Kidney (tissue), 14 donors: ENCODE measurements around the gene RAMACL. TPM values are rescaled to one million over a fixed set of nuclear protein-coding genes. Genes with fewer than 3 reads are reported as not detected.

Experiments used
- DNase-seq, 5 donors: peaks; one replicate each; pipeline ENCODE4 v3.0.0-alpha.2; 2013 to 2020
- FAIRE-seq: peaks from 2 replicates; lab custom pipeline; 2012; peaks lifted over from hg19 to GRCh38; lab: Jason Lieb, UNC
- H3K27ac ChIP-seq, 2 donors: one replicate each; pipeline ENCODE4 v1.7.0; 2013; ENCODE audit warnings: low read depth in 2 of 2, low read length in 2 of 2, inconsistent platforms in 1 of 2
- H3K27me3 ChIP-seq: one replicate; pipeline ENCODE4 v1.7.1; 2013; ENCODE audit warnings: low read length, inconsistent platforms; ENCODE audit not compliant: control insufficient read depth, insufficient read depth
- H3K36me3 ChIP-seq, 3 donors: one replicate each; pipeline versions ENCODE4 v1.7.0 to v1.7.1; 2013; ENCODE audit warnings: low read length in 3 of 3, control low read depth in 1 of 3, inconsistent platforms in 1 of 3; ENCODE audit not compliant: insufficient read depth in 3 of 3, control insufficient read depth in 2 of 3
- H3K4me1 ChIP-seq, 3 donors: one replicate each; pipeline versions ENCODE4 v1.7.0 to v1.7.1; 2013; ENCODE audit warnings: low read length in 3 of 3, inconsistent platforms in 1 of 3, low read depth in 1 of 3; ENCODE audit not compliant: control insufficient read depth in 2 of 3, insufficient read depth in 2 of 3
- H3K4me3 ChIP-seq, 3 donors: one replicate each; pipeline versions ENCODE4 v1.7.0 to v1.8.1; 2013; ENCODE audit warnings: low read length in 3 of 3, control low read depth in 1 of 3, inconsistent platforms in 1 of 3
- H3K9ac ChIP-seq, 3 donors: one replicate each; pipeline versions ENCODE4 v1.7.0 to v1.7.1; 2013; ENCODE audit warnings: low read length in 3 of 3, control low read depth in 1 of 3, inconsistent platforms in 1 of 3
- H3K9me3 ChIP-seq, 3 donors: one replicate each; pipeline versions ENCODE4 v1.7.0 to v1.7.1; 2013; ENCODE audit warnings: low read length in 3 of 3, control low read depth in 1 of 3, inconsistent platforms in 1 of 3; ENCODE audit not compliant: control insufficient read depth in 2 of 3, insufficient read depth in 1 of 3
- intact Hi-C: fragments of 100-400 bp; cut with DNase I; formaldehyde crosslinking; loops from one replicate; pipeline ENCODE4 v1.11.1; 2022
- polyA plus RNA-seq: library from polyadenylated mRNA; stranded (reverse); fragments of 350-450 nt; fragmentation: Illumina TruSeq; extraction: RNeasy Lipid Tissue Mini Kit (QIAGEN cat#74804); gene quantifications from one replicate; pipeline ENCODE4 v1.2.3, GENCODE V29; 2014; ENCODE audit warnings: low read depth, low replicate concordance; ENCODE audit not compliant: insufficient read depth
- total RNA-seq: library from RNA; stranded (reverse); fragmentation: NEBNext Ultra II Directional; extraction: Animal tissue kit (Norgen Biotek cat#: 25700); gene quantifications from one replicate; pipeline ENCODE4 v1.2.1, GENCODE V29; 2021
- TF ChIP-seq, protein P1 (sequence below): IDR thresholded peaks from 3 replicates; pipeline ENCODE4 v1.5.1; 2012; ENCODE audit warnings: mild to moderate bottlenecking, moderate library complexity, borderline replicate concordance; ENCODE audit not compliant: insufficient read depth; ENCODE audit errors: extremely low read depth
- donor health status: control.
- donor health status: control.
- donor health status: control.
- donor health status: control.
- donor health status: control.
- donor health status: DM: yes; HTN: yes; CAD: no.
- donor health status: Normal renal cell carcinoma (clear cell type).

The RAMACL gene
- total and polyA plus RNA-seq, 2 donors from 2014 or later: 1.9 TPM; not detected in 1

DNA sequence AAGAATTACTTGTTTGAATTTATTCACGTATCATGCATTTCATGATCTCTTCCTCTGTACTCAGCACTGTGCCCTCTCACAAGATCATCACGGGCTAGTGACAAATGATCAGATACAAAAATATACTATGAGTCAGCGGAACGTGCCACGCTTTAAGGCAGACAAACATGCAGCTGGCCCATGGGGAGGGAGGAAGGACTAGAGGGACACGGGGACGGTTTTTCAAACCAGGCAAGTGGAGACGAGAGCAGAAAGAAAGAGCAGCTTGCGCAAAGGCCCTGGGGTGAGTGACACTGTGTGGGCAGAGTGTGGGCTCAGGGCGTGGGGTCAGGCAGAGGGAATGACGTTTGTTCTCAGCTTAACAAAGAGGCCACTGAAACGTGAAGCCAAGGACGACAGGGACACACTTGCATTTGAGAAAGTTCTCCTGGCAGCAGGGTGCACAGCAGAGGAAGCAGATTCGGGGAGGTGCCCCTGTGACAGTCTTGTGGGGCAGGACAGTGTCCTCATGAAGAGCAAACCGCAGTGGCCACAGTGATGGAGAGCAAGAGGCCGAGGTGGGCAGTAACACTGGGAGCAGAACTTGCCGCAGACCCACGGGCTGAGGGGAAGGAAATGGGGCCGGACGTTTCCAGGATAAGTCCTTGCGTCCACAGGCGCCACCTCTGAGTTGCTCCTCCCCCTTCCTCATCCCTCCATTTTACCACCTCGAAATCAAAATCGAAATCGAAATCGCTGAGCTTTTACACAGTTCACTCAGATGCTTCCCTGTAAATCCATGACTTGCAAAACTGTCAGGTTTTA lies 47.5 kb upstream of the RAMACL start:
- Histone ChIP-seq H3K27me3 (no peaks in the 10 kb centered on the region), H3K27ac (no peak overlapping the region), H3K9me3 (no peaks in the 10 kb centered on the region), H3K4me3 (no peak overlapping the region), H3K36me3 (no peaks in the 10 kb centered on the region), H3K4me1 (peaks cover 0 to 1% (median 0%) of the 10 kb centered on the region in 3 donors), H3K9ac (no peak overlapping the region)
- FAIRE-seq: no peak
- DNase-seq: peak in 1 of 5 donors; percentile 40
- intact Hi-C loops: no loop called here
- TF ChIP-seq, protein P1, sequence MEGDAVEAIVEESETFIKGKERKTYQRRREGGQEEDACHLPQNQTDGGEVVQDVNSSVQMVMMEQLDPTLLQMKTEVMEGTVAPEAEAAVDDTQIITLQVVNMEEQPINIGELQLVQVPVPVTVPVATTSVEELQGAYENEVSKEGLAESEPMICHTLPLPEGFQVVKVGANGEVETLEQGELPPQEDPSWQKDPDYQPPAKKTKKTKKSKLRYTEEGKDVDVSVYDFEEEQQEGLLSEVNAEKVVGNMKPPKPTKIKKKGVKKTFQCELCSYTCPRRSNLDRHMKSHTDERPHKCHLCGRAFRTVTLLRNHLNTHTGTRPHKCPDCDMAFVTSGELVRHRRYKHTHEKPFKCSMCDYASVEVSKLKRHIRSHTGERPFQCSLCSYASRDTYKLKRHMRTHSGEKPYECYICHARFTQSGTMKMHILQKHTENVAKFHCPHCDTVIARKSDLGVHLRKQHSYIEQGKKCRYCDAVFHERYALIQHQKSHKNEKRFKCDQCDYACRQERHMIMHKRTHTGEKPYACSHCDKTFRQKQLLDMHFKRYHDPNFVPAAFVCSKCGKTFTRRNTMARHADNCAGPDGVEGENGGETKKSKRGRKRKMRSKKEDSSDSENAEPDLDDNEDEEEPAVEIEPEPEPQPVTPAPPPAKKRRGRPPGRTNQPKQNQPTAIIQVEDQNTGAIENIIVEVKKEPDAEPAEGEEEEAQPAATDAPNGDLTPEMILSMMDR: no peak

DNA sequence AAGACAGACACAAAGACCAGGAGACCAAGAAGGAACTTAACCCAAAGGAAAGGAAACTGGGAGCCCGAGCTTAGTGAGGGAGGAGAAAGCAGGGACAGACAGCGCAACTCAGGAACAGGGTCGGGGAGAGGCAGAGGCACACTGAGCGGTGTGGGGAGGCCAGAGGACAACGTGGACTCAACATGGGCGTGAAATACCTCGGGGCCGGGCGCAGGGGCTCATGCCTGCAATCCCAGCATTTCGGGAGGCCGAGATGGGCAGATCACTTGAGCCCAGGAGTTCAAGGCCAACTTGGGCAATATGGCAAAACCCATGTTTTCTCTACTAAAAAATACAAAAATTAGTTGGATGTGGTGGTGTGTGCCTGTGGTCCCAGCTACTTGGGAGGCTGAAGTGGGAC lies 46.3 kb upstream of the RAMACL start:
- Histone ChIP-seq H3K27me3 (no peaks in the 10 kb centered on the region), H3K36me3 (no peaks in the 10 kb centered on the region), H3K9ac (no peak overlapping the region), H3K4me3 (no peak overlapping the region), H3K9me3 (no peaks in the 10 kb centered on the region), H3K27ac (no peak overlapping the region), H3K4me1 (peaks cover 0 to 10% (median 5%) of the 10 kb centered on the region in 3 donors)
- TF ChIP-seq, protein P1: no peak
- intact Hi-C loops: no loop called here
- no peak for FAIRE-seq
- DNase-seq: no peak

DNA sequence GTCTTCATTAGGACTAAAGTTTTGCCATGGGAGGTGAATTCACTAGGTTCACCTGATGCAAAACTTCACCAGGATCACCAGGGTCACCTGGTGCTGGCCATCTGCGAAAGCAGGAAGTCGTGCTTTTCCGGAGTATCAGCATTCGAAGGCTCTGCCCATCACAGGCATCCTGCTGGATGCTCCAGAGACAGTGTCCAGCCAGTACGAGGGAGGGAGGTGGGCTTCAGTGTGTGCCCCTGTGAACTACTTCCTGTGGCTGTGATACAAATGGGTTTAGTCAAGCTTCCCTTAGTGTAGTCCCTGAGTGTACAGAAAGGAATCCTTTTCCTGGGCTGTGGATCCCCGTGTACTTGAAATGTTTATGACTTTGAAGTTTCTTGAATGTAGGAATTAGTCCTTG lies 44.0 kb upstream of the RAMACL start:
- FAIRE-seq (no peak), DNase-seq (no peak)
- intact Hi-C loops: no loop called here
- Histone ChIP-seq H3K9me3 (no peaks in the 10 kb centered on the region), H3K4me1 (peaks cover 7 to 14% (median 8%) of the 10 kb centered on the region in 3 donors), H3K27me3 (no peaks in the 10 kb centered on the region), H3K27ac (no peak overlapping the region), H3K9ac (no peak overlapping the region), H3K36me3 (no peaks in the 10 kb centered on the region), H3K4me3 (no peak overlapping the region)
- TF ChIP-seq, protein P1: no peak
